HG03354 (cell line): Measurements from ENCODE around the gene TBC1D22A.
"Not testable (repeated sequence)": the region's sequence is repeated elsewhere in the genome, so short reads cannot be mapped to it uniquely, and the experiment has no call there.

Experiments
- ATAC-seq: cut with Tn5 transposase; IDR thresholded peaks from one replicate; pipeline ENCODE4 v1.9.1; 2021; ENCODE audit warnings: mild to moderate bottlenecking; ENCODE audit not compliant: unreplicated experiment, poor library complexity, severe bottlenecking

The TBC1D22A gene

GRCh38 chr22:46769706-46770105, 7.3 kb downstream of the TBC1D22A start:
- no peak for ATAC-seq

- ATAC-seq, result no peak
These were observed 7.7 kb downstream of the TBC1D22A start for GRCh38 chr22:46770151-46770641.

- ATAC-seq, result no peak
These were observed 8.3 kb downstream of the TBC1D22A start for GRCh38 chr22:46770726-46771125.

GRCh38 chr22:46773076-46773475, 10.6 kb downstream of the TBC1D22A start:
- ATAC-seq, result no peak

- peak; percentile 42 for ATAC-seq
These were observed 12.0 kb downstream of the TBC1D22A start for GRCh38 chr22:46774253-46774979.

GRCh38 chr22:46774980-46775849, 12.8 kb downstream of the TBC1D22A start:
- no peak for ATAC-seq

GRCh38 chr22:46775850-46776826, 13.7 kb downstream of the TBC1D22A start:
- no peak for ATAC-seq

- no peak for ATAC-seq
These were observed 14.6 kb downstream of the TBC1D22A start for GRCh38 chr22:46776876-46777608.

- no peak for ATAC-seq
These were observed 15.1 kb downstream of the TBC1D22A start for GRCh38 chr22:46777609-46777970.

- ATAC-seq, result no peak
These were observed 16.6 kb downstream of the TBC1D22A start for GRCh38 chr22:46779023-46779422.

GRCh38 chr22:46779651-46780050, 17.2 kb downstream of the TBC1D22A start:
- ATAC-seq, result no peak

- ATAC-seq, result no peak
These were observed 18.0 kb downstream of the TBC1D22A start for GRCh38 chr22:46780453-46780852.

GRCh38 chr22:46781291-46781690, 18.8 kb downstream of the TBC1D22A start:
- no peak for ATAC-seq

GRCh38 chr22:46782200-46782599, 19.8 kb downstream of the TBC1D22A start:
- ATAC-seq, result not testable (repeated sequence)

- ATAC-seq, result no peak
These were observed 21.3 kb downstream of the TBC1D22A start for GRCh38 chr22:46783721-46784120.

- ATAC-seq, result no peak
These were observed 26.2 kb downstream of the TBC1D22A start for GRCh38 chr22:46788441-46789172.

- ATAC-seq, result no peak
These were observed 27.5 kb downstream of the TBC1D22A start for GRCh38 chr22:46789992-46790391.

GRCh38 chr22:46791201-46791731, 28.8 kb downstream of the TBC1D22A start:
- ATAC-seq, result no peak
